ENCODE measurements around the gene ALDH7A1. TPM values are rescaled to one million over a fixed set of nuclear protein-coding genes. Genes with fewer than 3 reads are reported as not detected.

ALDH7A1 gene
- total RNA-seq, 1 experiment from 2014 or later: 148 TPM

- Histone ChIP-seq H3K27ac (ENCODE audit: insufficient read length, low read depth, low read length) (no peak overlapping the region), H3K14ac (ENCODE audit: insufficient read depth, low read length) (no peak overlapping the region), H2AK5ac (ENCODE audit: insufficient read length, low read length) (no peak overlapping the region), H2BK120ac (ENCODE audit: low read depth, low read length, poor library complexity, severe bottlenecking) (no peak overlapping the region), H3T11ph (ENCODE audit: low read length) (no peak overlapping the region), H3K18ac (ENCODE audit: insufficient read length, low read depth, low read length) (no peak overlapping the region), H2AFZ (ENCODE audit: low read length) (no peak overlapping the region), H3K4me1 (ENCODE audit: insufficient read depth, low read length) (no peaks in the 10 kb centered on the region), H2BK5ac (ENCODE audit: insufficient read length, low read length) (no peak overlapping the region), H3K23me2 (ENCODE audit: insufficient read length, low read depth, low read length, poor library complexity, severe bottlenecking) (no peaks in the 10 kb centered on the region), H3K4ac (ENCODE audit: low read depth, low read length) (no peak overlapping the region), H2BK20ac (ENCODE audit: low read depth, low read length, poor library complexity, severe bottlenecking) (no peak overlapping the region), H4K5ac (ENCODE audit: insufficient read length, low read depth, low read length) (no peak overlapping the region), H3K27me3 (ENCODE audit: insufficient read depth, low read length) (no peaks in the 10 kb centered on the region), H3K9me3 (ENCODE audit: control insufficient read depth, low read depth, low read length) (no peaks in the 10 kb centered on the region), H4K91ac (ENCODE audit: insufficient read length, low read depth, low read length) (no peak overlapping the region), H3K23ac (ENCODE audit: insufficient read length, low read depth, low read length) (no peak overlapping the region), H3K79me1 (ENCODE audit: insufficient read depth, low read depth, low read length, poor library complexity, severe bottlenecking) (peaks cover 3% of the 10 kb centered on the region), H3K9ac (ENCODE audit: extremely low read depth, insufficient read length, low read length) (no peak overlapping the region), H3K79me2 (ENCODE audit: insufficient read depth, low read length) (no peaks in the 10 kb centered on the region), H4K8ac (replicated peaks; ENCODE audit: insufficient read length, low read depth, low read length) (no peak overlapping the region), H3K4me2 (ENCODE audit: insufficient read depth, insufficient read length, low read length) (no peak overlapping the region), H4K20me1 (ENCODE audit: control insufficient read depth, insufficient read depth, insufficient read length) (no peaks in the 10 kb centered on the region), H3K56ac (ENCODE audit: insufficient read length, low read depth, low read length) (no peak overlapping the region), H2BK12ac (ENCODE audit: insufficient read length, low read depth, low read length) (no peak overlapping the region), H2BK15ac (ENCODE audit: low read depth, low read length) (no peak overlapping the region)
- H3K9me3 Mint-ChIP-seq: no peaks in the 10 kb centered on the region
- H3K4me1 Mint-ChIP-seq: no peaks in the 10 kb centered on the region
- no peak overlapping the region for H3K27ac Mint-ChIP-seq
- WGBS (ENCODE audit: extremely low coverage, insufficient read length, low lambda C conversion rate): no CpG with 5 or more reads among the region's 10 CpGs
- H3K27me3 Mint-ChIP-seq (ENCODE audit: low read depth): no peaks in the 10 kb centered on the region
- H3K36me3 Mint-ChIP-seq (ENCODE audit: insufficient read depth in 1 of 3, low read depth in 3 of 3): peaks cover 48 to 78% (median 76%) of the 10 kb centered on the region in 3 experiments; a peak in 6 of 7 replicates
- H3K4me3 Mint-ChIP-seq: no peak overlapping the region
- DNase-seq: no peak
- no peak for TF ChIP-seq CTCF (conservative IDR thresholded peaks at IDR 0.05)
Measured at GRCh38 chr5:126575644-126576043, 19.4 kb downstream of the ALDH7A1 start.
